ENCODE results near the gene KDSR.

The KDSR gene

GRCh38 chr18:63399300-63399699 lies 32.3 kb upstream of the KDSR start:
- TF ChIP-seq, protein P1, sequence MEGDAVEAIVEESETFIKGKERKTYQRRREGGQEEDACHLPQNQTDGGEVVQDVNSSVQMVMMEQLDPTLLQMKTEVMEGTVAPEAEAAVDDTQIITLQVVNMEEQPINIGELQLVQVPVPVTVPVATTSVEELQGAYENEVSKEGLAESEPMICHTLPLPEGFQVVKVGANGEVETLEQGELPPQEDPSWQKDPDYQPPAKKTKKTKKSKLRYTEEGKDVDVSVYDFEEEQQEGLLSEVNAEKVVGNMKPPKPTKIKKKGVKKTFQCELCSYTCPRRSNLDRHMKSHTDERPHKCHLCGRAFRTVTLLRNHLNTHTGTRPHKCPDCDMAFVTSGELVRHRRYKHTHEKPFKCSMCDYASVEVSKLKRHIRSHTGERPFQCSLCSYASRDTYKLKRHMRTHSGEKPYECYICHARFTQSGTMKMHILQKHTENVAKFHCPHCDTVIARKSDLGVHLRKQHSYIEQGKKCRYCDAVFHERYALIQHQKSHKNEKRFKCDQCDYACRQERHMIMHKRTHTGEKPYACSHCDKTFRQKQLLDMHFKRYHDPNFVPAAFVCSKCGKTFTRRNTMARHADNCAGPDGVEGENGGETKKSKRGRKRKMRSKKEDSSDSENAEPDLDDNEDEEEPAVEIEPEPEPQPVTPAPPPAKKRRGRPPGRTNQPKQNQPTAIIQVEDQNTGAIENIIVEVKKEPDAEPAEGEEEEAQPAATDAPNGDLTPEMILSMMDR (IDR thresholded peaks at IDR 0.05; ENCODE audit: extremely low read depth, missing control alignments): no peak

DNA sequence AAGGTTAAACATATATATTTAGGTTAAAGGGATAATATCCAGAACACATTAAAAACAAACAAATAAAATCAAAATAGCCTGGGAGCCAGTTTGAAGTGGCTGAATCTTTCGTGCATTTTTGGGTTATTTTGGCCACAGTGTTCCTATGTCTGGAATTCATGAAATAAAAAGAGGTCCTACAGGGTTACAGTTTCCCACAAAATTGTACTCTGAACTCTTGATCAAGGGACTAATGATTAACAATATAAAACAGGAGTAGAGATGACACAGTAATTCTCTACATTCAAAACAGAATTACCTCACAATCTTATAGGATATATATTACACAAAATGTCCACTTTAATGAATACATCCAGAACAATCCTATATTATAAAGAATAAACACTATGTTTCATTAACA lies 30.3 kb upstream of the KDSR start:
- TF ChIP-seq, protein P1 (IDR thresholded peaks at IDR 0.05; ENCODE audit: extremely low read depth, missing control alignments): no peak

More at GRCh38 chr18:63399300-63399699, 32.3 kb upstream of the KDSR start:
- no peak for DNase-seq (ENCODE audit: low spot score)

GRCh38 chr18:63395503-63395902 lies 28.5 kb upstream of the KDSR start:
- TF ChIP-seq, protein P1 (IDR thresholded peaks at IDR 0.05; ENCODE audit: extremely low read depth, missing control alignments): no peak
- DNase-seq (ENCODE audit: low spot score): no peak

More for the DNA sequence above, 30.3 kb upstream of the KDSR start:
- no peak for DNase-seq (ENCODE audit: low spot score)

- no peak for DNase-seq (ENCODE audit: low spot score)
- TF ChIP-seq, protein P1 (IDR thresholded peaks at IDR 0.05; ENCODE audit: extremely low read depth, missing control alignments): no peak
These were observed 27.9 kb upstream of the KDSR start for GRCh38 chr18:63394954-63395353.

- no peak for DNase-seq (ENCODE audit: low spot score)
- TF ChIP-seq, protein P1 (IDR thresholded peaks at IDR 0.05; ENCODE audit: extremely low read depth, missing control alignments): no peak
These were observed 20.9 kb upstream of the KDSR start for GRCh38 chr18:63387861-63388260.

DNA sequence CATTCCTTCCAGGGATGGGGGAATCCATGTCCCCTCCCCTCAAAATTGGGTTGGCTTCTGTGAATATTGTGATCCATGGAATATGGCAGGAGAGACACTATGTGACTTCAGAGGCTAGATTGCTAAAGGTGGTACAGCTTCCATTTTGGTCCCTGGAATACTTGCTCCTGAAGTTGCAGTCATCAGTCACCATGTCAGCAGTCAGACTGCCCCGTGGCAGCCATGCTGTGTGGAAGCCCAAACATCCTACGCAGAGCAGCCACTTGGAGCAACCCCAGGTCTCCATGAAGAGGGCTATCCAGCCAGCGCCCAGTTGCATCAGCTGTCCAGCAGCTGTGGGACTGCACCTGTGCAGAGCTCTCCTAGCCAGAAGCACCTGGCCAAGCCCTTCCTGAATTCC lies 15.8 kb upstream of the KDSR start:
- no peak for DNase-seq (ENCODE audit: low spot score)
- TF ChIP-seq, protein P1 (IDR thresholded peaks at IDR 0.05; ENCODE audit: extremely low read depth, missing control alignments): no peak

GRCh38 chr18:63379639-63379962 lies 12.6 kb upstream of the KDSR start:
- DNase-seq (ENCODE audit: low spot score): no peak
- TF ChIP-seq, protein P1 (IDR thresholded peaks at IDR 0.05; ENCODE audit: extremely low read depth, missing control alignments): no peak

All from GM20000 (cell line).